KOPT-K1 (cell line): Measurements from ENCODE around the gene CDR2.
"Not testable (repeated sequence)": the region's sequence is repeated elsewhere in the genome, so short reads cannot be mapped to it uniquely, and the experiment has no call there.

Experiments used
- H3K27ac ChIP-seq: fragments of 200-600 bp; sonication (generic); 2 replicates; pipeline ENCODE4 v1.5.1; 2016; ENCODE audit warnings: antibody characterized with exemption, mild to moderate bottlenecking, low read depth, low read length; ENCODE audit not compliant: poor library complexity, severe bottlenecking
- H3K36me3 ChIP-seq: fragments of 200-600 bp; sonication (generic); 2 replicates; pipeline ENCODE4 v1.5.1; 2017; ENCODE audit warnings: antibody characterized with exemption, mild to moderate bottlenecking, low read length, moderate library complexity; ENCODE audit not compliant: insufficient read depth
- H3K9me3 ChIP-seq: fragments of 200-600 bp; sonication (generic); 2 replicates; pipeline ENCODE4 v1.5.1; 2017; ENCODE audit warnings: antibody characterized with exemption, low read length, mild to moderate bottlenecking; ENCODE audit not compliant: insufficient read depth, poor library complexity, severe bottlenecking

The CDR2 gene

GRCh38 chr16:22317001-22317530 is 57.4 kb downstream of the CDR2 start:
- Histone ChIP-seq H3K27ac (no peak overlapping the region), H3K36me3 (peaks cover 98% of the 10 kb centered on the region), H3K9me3 (no peaks in the 10 kb centered on the region)

DNA sequence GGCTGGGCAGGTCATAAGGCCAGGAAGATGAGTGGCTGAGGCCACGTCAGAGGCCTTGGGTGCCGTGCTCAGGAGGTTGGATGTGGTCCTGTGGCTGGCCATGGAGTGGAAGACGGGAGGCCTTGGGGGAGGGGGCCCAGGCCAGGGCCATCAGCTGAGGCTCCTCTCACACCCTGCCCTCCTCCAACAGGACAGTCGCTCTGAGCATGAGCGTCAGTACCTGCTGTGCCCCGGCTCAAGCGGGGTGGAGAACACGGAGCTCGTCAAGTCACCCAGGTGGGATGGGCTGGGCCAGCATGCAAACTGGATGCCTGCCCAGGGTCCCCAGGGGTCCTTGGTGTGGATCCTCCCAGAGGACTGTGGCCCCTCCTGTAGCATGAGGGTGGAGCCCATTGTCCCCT is 58.0 kb downstream of the CDR2 start:
- Histone ChIP-seq H3K36me3 (peaks cover 98% of the 10 kb centered on the region), H3K9me3 (no peaks in the 10 kb centered on the region), H3K27ac (no peak overlapping the region)

DNA sequence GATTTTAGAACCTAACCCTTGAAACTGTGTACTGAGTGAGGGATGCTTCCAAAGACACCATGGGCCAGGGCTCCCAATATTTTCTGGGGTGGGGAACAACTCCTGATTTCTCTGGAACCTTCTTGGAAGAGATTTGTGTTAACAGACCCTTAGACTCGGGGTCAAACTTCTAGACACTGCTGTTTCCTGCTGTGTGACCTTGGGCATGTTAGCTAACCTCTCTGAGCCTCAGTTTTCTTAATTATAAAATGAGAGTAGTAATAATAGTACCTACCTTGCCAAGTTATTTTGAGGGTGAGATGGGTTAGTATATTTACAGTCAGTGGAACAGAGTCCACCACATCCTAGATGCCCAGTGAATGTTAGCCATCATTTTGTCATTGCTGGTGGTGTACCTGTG is 58.4 kb downstream of the CDR2 start:
- H3K27ac ChIP-seq: no peak overlapping the region
- peaks cover 98% of the 10 kb centered on the region for H3K36me3 ChIP-seq

DNA sequence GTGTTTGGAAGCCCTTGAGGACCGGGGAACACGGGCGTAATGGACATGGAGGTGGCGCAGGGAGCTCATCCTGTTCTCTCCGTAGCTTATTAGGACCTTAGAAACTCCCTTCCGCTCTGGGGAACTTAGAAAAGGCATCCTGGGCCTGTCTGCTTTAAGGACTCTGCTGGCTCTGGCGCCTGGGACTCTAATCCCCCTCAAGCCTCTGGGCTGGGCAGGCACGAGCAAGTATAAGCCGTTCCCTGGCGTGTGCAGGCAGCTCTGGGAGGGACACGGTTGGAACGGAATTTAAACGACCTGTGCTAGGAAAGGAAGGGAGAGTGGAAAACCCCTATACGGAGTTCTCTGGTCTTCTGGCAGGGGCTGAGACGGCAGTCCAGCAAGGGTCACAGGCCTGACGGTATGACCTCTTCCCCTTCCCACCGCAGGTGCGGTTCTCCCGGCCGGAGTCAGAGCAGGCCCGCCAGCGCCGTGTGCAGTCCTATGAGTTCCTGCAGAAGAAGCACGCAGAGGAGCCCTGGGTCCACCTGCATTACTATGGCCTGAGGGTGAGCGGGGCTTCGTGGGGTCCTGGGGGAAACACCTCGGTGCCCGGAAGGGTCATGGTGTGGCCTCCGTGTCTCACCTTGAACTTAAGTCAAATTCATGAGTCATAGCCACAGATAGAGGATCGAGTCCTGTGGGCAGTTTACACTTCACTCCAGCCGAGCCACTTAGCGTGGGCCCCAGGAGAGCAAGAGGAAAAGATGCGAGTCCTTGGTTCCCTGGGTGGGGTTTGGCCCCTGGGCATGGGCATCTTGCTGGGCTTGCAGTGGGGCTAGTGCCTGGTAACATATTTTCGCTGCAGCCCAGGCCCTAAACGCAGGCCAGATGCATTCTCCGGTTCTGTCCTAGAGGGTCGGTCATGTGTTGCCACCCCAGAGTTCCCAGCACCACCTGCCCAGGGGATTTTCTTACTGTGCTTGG is 59.5 kb downstream of the CDR2 start:
- Histone ChIP-seq H3K27ac (no peak overlapping the region), H3K9me3 (no peaks in the 10 kb centered on the region), H3K36me3 (peaks cover 93% of the 10 kb centered on the region)

More for the DNA sequence above, 58.4 kb downstream of the CDR2 start:
- no peaks in the 10 kb centered on the region for H3K9me3 ChIP-seq

DNA sequence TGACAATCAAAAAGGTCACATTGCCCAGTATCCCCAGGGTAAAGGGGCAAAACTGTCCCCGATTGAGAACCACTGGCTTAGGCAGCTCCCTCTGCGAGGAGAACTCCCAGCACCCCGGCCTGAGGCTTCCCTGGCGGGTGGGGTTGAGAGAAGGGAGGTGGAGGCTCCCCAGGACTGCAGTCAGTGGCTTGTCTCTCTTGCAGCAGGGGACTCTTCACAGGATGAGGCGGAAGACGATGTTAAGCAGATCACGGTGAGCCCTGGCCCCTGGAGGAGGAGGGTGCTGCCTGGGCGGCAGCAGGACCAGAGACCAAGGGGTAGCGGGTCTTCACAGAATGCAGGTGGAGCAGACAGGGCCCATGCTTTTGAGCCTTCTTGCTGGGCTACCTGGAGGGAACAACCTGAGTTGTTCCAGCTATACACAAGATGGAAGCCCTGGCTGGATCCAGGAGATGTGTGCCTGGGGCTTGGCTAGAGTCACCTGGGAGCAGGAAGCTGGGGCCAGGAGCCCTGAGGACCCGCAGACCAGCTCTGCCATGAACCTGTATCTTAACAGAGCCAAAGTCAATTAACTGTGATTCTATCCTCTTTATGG is 60.4 kb downstream of the CDR2 start:
- no peaks in the 10 kb centered on the region for H3K9me3 ChIP-seq
- peaks cover 93% of the 10 kb centered on the region for H3K36me3 ChIP-seq
- no peak overlapping the region for H3K27ac ChIP-seq

GRCh38 chr16:22312897-22313781 is 61.3 kb downstream of the CDR2 start:
- Histone ChIP-seq H3K9me3 (no peaks in the 10 kb centered on the region), H3K36me3 (peaks cover 93% of the 10 kb centered on the region), H3K27ac (no peak overlapping the region)

DNA sequence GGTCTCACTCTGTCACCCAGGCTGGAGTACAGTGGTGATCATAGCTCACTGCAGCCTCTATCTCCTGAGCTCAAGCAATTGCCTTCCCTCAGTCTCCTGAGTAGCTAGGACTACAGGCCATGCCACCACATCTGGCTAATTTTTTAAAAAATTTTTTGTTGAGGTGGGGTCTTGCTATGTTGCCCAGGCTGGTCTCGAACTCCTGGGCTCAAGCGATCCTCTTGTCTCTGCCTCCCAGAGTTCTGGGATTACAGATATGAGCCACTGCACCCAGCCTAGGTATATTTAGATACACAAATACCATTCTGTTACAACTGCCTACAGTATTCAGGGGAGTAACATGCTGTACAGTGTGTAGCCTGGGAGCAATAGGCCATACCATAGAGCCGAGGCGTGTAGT is 62.9 kb downstream of the CDR2 start:
- no peaks in the 10 kb centered on the region for H3K9me3 ChIP-seq
- peaks cover 93% of the 10 kb centered on the region for H3K36me3 ChIP-seq
- no peak overlapping the region for H3K27ac ChIP-seq

GRCh38 chr16:22308824-22309520 is 65.4 kb downstream of the CDR2 start:
- Histone ChIP-seq H3K9me3 (no peaks in the 10 kb centered on the region), H3K27ac (no peak overlapping the region), H3K36me3 (peaks cover 95% of the 10 kb centered on the region)

- peaks cover 93% of the 10 kb centered on the region for H3K36me3 ChIP-seq
- H3K27ac ChIP-seq: no peak overlapping the region
- H3K9me3 ChIP-seq: no peaks in the 10 kb centered on the region
These were observed 66.6 kb downstream of the CDR2 start for GRCh38 chr16:22307838-22308237.

DNA sequence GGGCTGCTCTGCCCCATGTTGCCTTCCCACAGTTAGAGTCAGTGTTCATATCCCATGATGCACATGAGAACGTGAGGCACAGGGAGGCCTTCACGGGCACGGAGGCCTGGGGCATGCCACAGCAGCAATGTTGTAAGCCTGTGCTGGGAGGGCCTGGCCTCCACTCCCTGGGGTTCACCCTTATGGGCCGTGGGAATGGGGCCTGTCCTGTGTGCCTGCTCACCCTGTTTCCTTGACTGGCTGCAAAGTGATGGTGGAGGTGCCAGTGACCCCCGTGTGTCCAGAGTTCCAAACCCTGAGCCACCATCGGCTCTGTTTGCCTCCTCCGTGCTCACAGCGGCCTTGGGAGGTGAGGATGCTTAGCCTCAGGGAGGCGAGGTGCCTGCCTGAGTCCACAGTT is 67.6 kb downstream of the CDR2 start:
- Histone ChIP-seq H3K36me3 (peaks cover 93% of the 10 kb centered on the region), H3K27ac (no peak overlapping the region), H3K9me3 (no peaks in the 10 kb centered on the region)

DNA sequence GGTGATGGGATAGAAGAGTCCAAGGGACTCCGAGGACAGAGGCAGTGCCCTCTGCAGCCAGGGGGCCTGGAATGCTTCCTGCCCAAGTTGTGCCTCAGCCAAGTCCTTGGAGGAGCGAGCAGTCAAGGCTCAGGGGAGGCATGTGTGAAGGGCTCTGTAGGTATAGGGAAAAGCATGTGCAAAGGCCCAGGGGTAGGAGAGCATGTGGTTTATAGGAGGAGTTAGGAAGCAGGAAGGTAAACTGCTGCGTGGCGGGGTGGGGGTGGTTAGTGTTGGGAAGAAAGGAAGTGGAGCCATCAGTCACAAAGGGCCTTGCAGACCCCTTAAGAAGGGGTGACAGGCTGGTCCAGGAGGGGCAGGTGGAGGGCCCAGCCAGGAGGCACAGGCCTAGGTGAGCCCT is 70.0 kb downstream of the CDR2 start:
- no peaks in the 10 kb centered on the region for H3K9me3 ChIP-seq
- peaks cover 96% of the 10 kb centered on the region for H3K36me3 ChIP-seq
- no peak overlapping the region for H3K27ac ChIP-seq

DNA sequence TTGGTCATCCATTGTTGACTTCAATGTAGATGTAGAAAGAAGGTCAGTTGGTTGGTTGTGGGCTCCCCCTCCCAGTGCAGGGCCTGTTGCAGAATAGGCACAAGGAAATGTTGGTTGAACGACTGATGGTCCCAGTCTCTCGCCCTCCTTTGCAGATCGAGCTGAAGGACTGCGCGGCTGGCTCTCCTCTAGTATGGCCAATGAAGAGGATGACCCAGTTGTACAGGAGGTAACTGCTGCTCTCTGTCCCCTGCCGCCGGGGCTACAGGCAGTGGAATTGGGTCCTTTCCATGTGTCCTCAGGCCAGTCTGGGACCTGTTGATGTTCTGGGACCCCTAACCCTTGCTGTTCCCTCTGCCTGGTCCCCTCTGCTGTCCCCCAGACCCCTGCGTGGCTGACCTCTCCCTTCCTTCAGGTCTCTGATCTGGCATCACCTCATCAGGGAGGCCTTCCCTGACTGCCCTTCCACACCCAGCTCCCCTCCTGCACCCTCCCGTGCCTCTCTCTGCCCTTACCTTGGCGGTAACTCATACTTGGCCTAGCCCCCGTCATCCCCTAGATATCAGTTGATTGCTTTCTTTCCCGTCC is 71.5 kb downstream of the CDR2 start:
- no peak overlapping the region for H3K27ac ChIP-seq
- H3K9me3 ChIP-seq: no peaks in the 10 kb centered on the region
- peaks cover 81% of the 10 kb centered on the region for H3K36me3 ChIP-seq

DNA sequence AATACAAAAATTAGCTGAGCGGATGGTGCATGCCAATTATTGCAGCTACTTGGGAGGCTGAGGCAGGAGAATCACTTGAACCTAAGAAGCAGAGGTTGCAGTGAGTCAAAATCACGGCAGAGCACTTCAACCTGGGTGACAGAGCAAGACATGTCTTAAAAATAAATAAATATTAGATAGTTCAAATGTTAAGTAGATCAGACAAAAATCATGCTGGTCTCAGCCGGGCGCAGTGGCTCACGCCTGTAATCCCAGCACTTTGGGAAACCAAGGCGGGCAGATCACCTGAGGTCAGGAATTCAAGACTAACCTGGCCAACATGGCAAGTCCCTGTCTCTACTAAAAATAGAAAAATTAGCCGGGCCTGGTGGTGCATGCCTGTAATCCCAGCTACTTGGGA is 73.0 kb downstream of the CDR2 start:
- not testable (repeated sequence) for H3K9me3 ChIP-seq, H3K27ac ChIP-seq
- peaks cover 66% of the 10 kb centered on the region for H3K36me3 ChIP-seq

DNA sequence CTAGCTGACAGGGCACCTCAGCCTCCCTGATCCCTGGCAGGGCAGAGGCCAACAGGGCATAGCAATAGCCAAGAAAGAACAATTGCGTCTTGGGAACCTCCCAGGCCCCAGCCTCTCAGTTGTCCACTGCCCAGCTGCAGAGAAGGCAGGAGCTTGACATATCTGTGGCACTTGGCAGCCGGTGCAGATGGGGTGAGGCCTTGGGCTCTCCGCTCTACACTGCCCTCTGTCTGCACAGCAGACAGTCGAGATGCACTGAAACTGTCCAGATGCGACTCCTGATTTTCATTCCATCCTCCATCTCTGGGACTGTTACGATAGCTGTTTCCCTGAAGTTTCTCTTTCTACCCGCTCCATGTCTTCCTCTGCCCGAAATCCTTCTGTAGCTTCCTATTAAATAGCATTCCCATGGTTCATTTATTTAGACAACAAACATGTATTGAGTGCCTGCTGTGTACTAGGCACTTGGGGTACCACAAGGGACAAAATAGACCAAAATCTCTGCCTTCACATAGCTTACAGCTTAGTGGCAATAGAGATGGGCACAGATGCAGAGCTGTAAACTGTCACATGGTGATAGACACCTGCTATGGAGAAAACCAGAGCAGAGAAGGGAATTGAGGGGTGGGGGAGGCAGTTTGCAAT is 73.9 kb downstream of the CDR2 start:
- Histone ChIP-seq H3K27ac (no peak overlapping the region), H3K9me3 (no peaks in the 10 kb centered on the region), H3K36me3 (peaks cover 58% of the 10 kb centered on the region)
